K562 (cell line): ENCODE measurements around the gene ACRBP. TPM values are rescaled to one million over a fixed set of nuclear protein-coding genes. Genes with fewer than 3 reads are reported as not detected.

ENCODE experiments used
- CHD4 ChIP-seq: fragments of 200-600 bp; sonication (generic); IDR thresholded peaks from 3 replicates; pipeline ENCODE4 v1.6.1; 2012; ENCODE audit warnings: low read depth, mild to moderate bottlenecking, mixed read lengths, low read length, inconsistent platforms; ENCODE audit not compliant: insufficient read depth, insufficient replicate concordance, poor library complexity, severe bottlenecking
- KAT2B ChIP-seq: IDR thresholded peaks from one replicate; pipeline ENCODE4 v1.6.1; 2012; ENCODE audit warnings: low read depth, mild to moderate bottlenecking, control low read depth, inconsistent platforms, low read length, moderate library complexity
- MAZ ChIP-seq, 2 experiments: fragments of 450-650 bp in 1 of 2; sonication (generic) in 1 of 2; formaldehyde crosslinking; IDR thresholded peaks in 1 of 2; conservative IDR thresholded peaks in 1 of 2; 2 replicates each; pipeline versions ENCODE4 v1.4.0 to v1.5.0; 2020; ENCODE audit warnings: mild to moderate bottlenecking in 1 of 2, missing genetic modification reagents in 1 of 2
- MTA1 ChIP-seq: fragments of 450-650 bp; IDR thresholded peaks from 2 replicates; pipeline ENCODE4 v1.6.1; 2017; ENCODE audit warnings: borderline replicate concordance
- RBM25 ChIP-seq: fragments of 200-400 bp; formaldehyde crosslinking; IDR thresholded peaks from 2 replicates; pipeline ENCODE4 v1.6.1; 2018; ENCODE audit warnings: low read length, low read depth, moderate library complexity; ENCODE audit not compliant: severe bottlenecking
- ZFP36 ChIP-seq: fragments of 150-350 bp; IDR thresholded peaks from 2 replicates; pipeline ENCODE4 v1.6.1; 2018; ENCODE audit warnings: low read length, low read depth; ENCODE audit not compliant: partially characterized antibody
- ZNF174 ChIP-seq: fragments of 250-450 bp; sonication (Bioruptor Pico); IDR thresholded peaks from 2 replicates; pipeline ENCODE4 v1.4.0; 2020; ENCODE audit warnings: mild to moderate bottlenecking
- polyA plus RNA-seq, 8 experiments: library from polyadenylated mRNA; depleted of rRNA in 4 of 8; stranded (reverse) in 5 of 8; unstranded in 3 of 8; fragments of >200 nt; fragmentation: Nextera tagmentation in 2 of 8; fragmentation: Illumina TruSeq in 1 of 8; extraction: Ambion mirVana in 2 of 8; extraction: Trizol in 1 of 8; gene quantifications; 2 replicates each; pipeline versions ENCODE4 v1.2.1 to v1.2.3, GENCODE V29; 2011 to 2014; ENCODE audit warnings: inconsistent platforms in 1 of 8, missing spikeins in 1 of 8
- total RNA-seq, 7 experiments: library from RNA; depleted of rRNA in 6 of 7; stranded (reverse); fragments of >200 nt in 6 of 7; fragmentation: Illumina TruSeq in 2 of 7; extraction: Trizol in 2 of 7; gene quantifications; 2 replicates each; pipeline versions ENCODE4 v1.2.1 to v1.2.3, GENCODE V29; 2011 to 2021; ENCODE audit warnings: low replicate concordance in 1 of 7
- TF ChIP-seq, protein P1 (sequence below): fragments of 250-450 bp; sonication (Bioruptor Pico); IDR thresholded peaks from 2 replicates; pipeline ENCODE4 v1.4.0; 2020
- TF ChIP-seq, protein P2 (sequence below): fragments of 250-450 bp; sonication (Bioruptor Pico); IDR thresholded peaks from 2 replicates; pipeline ENCODE4 v1.4.0; 2020
- TF ChIP-seq, protein P3 (sequence below): sonication (generic); formaldehyde crosslinking; IDR thresholded peaks from 2 replicates; pipeline ENCODE4 v1.8.1; 2023; ENCODE audit warnings: missing genetic modification reagents, mild to moderate bottlenecking, borderline replicate concordance
- TF ChIP-seq, protein P4 (sequence below): fragments of 200-800 bp; sonication (Bioruptor generic); IDR thresholded peaks from 2 replicates; pipeline ENCODE4 v1.6.1; 2017; ENCODE audit warnings: missing genetic modification characterization, missing compliant biosample characterization
- TF ChIP-seq, protein P5 (sequence below): fragments of 450-650 bp; IDR thresholded peaks from 2 replicates; pipeline ENCODE4 v1.6.1; 2016; ENCODE audit warnings: low read depth, mild to moderate bottlenecking, moderate library complexity

The ACRBP gene
- total and polyA plus RNA-seq, 9 of the 15 experiments (the other 6 are each of a cell fraction or from before 2014, with no cell fraction given), result 3.1 to 31.8 (median 8.4) TPM

DNA sequence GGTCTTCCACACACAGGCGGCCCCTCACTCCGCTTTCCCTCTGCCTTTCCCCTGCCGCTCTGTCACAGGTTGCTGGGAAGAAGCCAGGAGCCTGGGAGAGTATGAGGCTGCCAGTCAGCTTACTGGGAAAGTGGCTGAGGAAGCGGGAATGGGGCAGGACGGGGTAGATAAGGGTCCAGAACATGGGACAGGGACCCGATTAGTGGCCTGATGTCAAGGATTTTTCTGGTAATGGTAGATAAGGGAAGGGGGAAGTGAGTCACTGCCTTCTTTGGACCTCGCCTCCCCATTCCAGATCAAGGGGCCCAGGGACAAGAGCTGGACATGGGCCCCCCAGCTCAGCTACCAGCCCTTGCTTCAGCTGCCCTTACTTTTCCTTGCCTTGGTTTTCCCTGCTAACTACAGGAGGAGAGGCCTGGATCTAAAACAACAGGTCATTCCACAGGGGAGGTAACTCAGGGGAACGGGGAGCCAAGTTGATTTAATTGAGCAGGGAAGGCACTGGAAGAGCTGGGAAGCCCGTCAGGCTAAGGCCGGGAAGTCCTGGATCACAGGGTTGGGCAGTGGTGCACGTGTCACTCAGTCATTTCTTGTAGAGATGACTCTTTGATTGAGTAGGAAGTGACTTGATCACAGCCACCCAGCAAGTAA lies 8.0 kb downstream of the ACRBP start (continued):
- TF ChIP-seq, protein P1, sequence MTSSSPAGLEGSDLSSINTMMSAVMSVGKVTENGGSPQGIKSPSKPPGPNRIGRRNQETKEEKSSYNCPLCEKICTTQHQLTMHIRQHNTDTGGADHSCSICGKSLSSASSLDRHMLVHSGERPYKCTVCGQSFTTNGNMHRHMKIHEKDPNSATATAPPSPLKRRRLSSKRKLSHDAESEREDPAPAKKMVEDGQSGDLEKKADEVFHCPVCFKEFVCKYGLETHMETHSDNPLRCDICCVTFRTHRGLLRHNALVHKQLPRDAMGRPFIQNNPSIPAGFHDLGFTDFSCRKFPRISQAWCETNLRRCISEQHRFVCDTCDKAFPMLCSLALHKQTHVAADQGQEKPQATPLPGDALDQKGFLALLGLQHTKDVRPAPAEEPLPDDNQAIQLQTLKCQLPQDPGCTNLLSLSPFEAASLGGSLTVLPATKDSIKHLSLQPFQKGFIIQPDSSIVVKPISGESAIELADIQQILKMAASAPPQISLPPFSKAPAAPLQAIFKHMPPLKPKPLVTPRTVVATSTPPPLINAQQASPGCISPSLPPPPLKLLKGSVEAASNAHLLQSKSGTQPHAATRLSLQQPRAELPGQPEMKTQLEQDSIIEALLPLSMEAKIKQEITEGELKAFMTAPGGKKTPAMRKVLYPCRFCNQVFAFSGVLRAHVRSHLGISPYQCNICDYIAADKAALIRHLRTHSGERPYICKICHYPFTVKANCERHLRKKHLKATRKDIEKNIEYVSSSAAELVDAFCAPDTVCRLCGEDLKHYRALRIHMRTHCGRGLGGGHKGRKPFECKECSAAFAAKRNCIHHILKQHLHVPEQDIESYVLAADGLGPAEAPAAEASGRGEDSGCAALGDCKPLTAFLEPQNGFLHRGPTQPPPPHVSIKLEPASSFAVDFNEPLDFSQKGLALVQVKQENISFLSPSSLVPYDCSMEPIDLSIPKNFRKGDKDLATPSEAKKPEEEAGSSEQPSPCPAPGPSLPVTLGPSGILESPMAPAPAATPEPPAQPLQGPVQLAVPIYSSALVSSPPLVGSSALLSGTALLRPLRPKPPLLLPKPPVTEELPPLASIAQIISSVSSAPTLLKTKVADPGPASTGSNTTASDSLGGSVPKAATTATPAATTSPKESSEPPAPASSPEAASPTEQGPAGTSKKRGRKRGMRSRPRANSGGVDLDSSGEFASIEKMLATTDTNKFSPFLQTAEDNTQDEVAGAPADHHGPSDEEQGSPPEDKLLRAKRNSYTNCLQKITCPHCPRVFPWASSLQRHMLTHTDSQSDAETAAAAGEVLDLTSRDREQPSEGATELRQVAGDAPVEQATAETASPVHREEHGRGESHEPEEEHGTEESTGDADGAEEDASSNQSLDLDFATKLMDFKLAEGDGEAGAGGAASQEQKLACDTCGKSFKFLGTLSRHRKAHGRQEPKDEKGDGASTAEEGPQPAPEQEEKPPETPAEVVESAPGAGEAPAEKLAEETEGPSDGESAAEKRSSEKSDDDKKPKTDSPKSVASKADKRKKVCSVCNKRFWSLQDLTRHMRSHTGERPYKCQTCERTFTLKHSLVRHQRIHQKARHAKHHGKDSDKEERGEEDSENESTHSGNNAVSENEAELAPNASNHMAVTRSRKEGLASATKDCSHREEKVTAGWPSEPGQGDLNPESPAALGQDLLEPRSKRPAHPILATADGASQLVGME (CRISPR knock-in tag), result no peak
- TF ChIP-seq RBM25 (no peak), KAT2B (no peak), CHD4 (no peak), ZNF174 (no peak), ZFP36 (no peak), MAZ (CRISPR knock-in tag; conservative IDR thresholded peaks at IDR 0.05 in 1 of 2, IDR thresholded peaks at IDR 0.05 in 1 of 2) (no peak), MTA1 (peak; percentile 69; the same call in 1 of the 2 replicates)
- TF ChIP-seq, protein P2, sequence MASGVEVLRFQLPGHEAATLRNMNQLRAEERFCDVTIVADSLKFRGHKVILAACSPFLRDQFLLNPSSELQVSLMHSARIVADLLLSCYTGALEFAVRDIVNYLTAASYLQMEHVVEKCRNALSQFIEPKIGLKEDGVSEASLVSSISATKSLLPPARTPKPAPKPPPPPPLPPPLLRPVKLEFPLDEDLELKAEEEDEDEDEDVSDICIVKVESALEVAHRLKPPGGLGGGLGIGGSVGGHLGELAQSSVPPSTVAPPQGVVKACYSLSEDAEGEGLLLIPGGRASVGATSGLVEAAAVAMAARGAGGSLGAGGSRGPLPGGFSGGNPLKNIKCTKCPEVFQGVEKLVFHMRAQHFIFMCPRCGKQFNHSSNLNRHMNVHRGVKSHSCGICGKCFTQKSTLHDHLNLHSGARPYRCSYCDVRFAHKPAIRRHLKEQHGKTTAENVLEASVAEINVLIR, result no peak
- TF ChIP-seq, protein P3, sequence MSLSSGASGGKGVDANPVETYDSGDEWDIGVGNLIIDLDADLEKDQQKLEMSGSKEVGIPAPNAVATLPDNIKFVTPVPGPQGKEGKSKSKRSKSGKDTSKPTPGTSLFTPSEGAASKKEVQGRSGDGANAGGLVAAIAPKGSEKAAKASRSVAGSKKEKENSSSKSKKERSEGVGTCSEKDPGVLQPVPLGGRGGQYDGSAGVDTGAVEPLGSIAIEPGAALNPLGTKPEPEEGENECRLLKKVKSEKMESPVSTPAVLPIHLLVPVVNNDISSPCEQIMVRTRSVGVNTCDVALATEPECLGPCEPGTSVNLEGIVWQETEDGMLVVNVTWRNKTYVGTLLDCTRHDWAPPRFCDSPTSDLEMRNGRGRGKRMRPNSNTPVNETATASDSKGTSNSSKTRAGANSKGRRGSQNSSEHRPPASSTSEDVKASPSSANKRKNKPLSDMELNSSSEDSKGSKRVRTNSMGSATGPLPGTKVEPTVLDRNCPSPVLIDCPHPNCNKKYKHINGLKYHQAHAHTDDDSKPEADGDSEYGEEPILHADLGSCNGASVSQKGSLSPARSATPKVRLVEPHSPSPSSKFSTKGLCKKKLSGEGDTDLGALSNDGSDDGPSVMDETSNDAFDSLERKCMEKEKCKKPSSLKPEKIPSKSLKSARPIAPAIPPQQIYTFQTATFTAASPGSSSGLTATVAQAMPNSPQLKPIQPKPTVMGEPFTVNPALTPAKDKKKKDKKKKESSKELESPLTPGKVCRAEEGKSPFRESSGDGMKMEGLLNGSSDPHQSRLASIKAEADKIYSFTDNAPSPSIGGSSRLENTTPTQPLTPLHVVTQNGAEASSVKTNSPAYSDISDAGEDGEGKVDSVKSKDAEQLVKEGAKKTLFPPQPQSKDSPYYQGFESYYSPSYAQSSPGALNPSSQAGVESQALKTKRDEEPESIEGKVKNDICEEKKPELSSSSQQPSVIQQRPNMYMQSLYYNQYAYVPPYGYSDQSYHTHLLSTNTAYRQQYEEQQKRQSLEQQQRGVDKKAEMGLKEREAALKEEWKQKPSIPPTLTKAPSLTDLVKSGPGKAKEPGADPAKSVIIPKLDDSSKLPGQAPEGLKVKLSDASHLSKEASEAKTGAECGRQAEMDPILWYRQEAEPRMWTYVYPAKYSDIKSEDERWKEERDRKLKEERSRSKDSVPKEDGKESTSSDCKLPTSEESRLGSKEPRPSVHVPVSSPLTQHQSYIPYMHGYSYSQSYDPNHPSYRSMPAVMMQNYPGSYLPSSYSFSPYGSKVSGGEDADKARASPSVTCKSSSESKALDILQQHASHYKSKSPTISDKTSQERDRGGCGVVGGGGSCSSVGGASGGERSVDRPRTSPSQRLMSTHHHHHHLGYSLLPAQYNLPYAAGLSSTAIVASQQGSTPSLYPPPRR (CRISPR knock-in tag), result no peak
- TF ChIP-seq, protein P4, sequence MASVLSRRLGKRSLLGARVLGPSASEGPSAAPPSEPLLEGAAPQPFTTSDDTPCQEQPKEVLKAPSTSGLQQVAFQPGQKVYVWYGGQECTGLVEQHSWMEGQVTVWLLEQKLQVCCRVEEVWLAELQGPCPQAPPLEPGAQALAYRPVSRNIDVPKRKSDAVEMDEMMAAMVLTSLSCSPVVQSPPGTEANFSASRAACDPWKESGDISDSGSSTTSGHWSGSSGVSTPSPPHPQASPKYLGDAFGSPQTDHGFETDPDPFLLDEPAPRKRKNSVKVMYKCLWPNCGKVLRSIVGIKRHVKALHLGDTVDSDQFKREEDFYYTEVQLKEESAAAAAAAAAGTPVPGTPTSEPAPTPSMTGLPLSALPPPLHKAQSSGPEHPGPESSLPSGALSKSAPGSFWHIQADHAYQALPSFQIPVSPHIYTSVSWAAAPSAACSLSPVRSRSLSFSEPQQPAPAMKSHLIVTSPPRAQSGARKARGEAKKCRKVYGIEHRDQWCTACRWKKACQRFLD (CRISPR knock-in tag), result peak; percentile 92
- TF ChIP-seq, protein P5, sequence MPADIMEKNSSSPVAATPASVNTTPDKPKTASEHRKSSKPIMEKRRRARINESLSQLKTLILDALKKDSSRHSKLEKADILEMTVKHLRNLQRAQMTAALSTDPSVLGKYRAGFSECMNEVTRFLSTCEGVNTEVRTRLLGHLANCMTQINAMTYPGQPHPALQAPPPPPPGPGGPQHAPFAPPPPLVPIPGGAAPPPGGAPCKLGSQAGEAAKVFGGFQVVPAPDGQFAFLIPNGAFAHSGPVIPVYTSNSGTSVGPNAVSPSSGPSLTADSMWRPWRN, result peak; percentile 70
